A673 (cell line): Measurements from ENCODE around the gene THAP12. TPM values are rescaled to one million over a fixed set of nuclear protein-coding genes. Genes with fewer than 3 reads are reported as not detected.
"Not testable (repeated sequence)": the region's sequence is repeated elsewhere in the genome, so short reads cannot be mapped to it uniquely, and the experiment has no call there.

Source experiments
- BruUV-seq: library from RNA; stranded (reverse); fragments of 400-500 nt; replicated peaks from 2 replicates; lab custom pipeline; 2021; lab: Mats Ljungman, UMichigan
- CTCF ChIA-PET: fragments of 300-600 bp; sonication (Branson Sonifier 250); formaldehyde crosslinking; loops from one replicate; lab custom pipeline; 2022; ENCODE audit warnings: antibody characterized with exemption; lab: Charles Lee
- POLR2A ChIA-PET: fragments of 300-600 bp; sonication (Branson Sonifier 250); formaldehyde crosslinking; loops from one replicate; lab custom pipeline; 2022; ENCODE audit warnings: antibody characterized with exemption; ENCODE audit not compliant: low non-redundant PET; lab: Charles Lee
- DNase-seq: peaks from one replicate; pipeline ENCODE4 v3.0.0-alpha.2; 2015; ENCODE audit warnings: low spot score
- H3K27ac ChIP-seq: fragments of 200-600 bp; sonication (generic); 2 replicates; pipeline ENCODE4 v1.5.1; 2016; ENCODE audit warnings: mixed run types, low read depth, mild to moderate bottlenecking, mixed read lengths, antibody characterized with exemption, low read length; ENCODE audit not compliant: poor library complexity, severe bottlenecking
- H3K27me3 ChIP-seq: fragments of 200-600 bp; sonication (generic); replicated peaks from 2 replicates; pipeline ENCODE4 v1.6.1; 2017; ENCODE audit warnings: mixed run types, low read depth, mild to moderate bottlenecking, mixed read lengths, antibody characterized with exemption, low read length; ENCODE audit not compliant: insufficient read depth, poor library complexity
- H3K36me3 ChIP-seq: fragments of 200-600 bp; sonication (generic); 2 replicates; pipeline ENCODE4 v1.6.1; 2016; ENCODE audit warnings: mixed run types, mild to moderate bottlenecking, mixed read lengths, antibody characterized with exemption, low read length; ENCODE audit not compliant: insufficient read depth, poor library complexity, severe bottlenecking
- H3K4me1 ChIP-seq: fragments of 200-600 bp; sonication (generic); 2 replicates; pipeline ENCODE4 v1.6.1; 2017; ENCODE audit warnings: mixed run types, mild to moderate bottlenecking, mixed read lengths, antibody characterized with exemption, low read length; ENCODE audit not compliant: insufficient read depth, poor library complexity, severe bottlenecking
- H3K4me3 ChIP-seq: fragments of 200-600 bp; sonication (generic); 2 replicates; pipeline ENCODE4 v1.5.1; 2016; ENCODE audit warnings: low read depth, mixed run types, mild to moderate bottlenecking, mixed read lengths, low read length; ENCODE audit not compliant: poor library complexity, severe bottlenecking
- H3K9me3 ChIP-seq: fragments of 200-600 bp; sonication (generic); 2 replicates; pipeline ENCODE4 v1.6.1; 2016; ENCODE audit warnings: mixed run types, low read depth, mild to moderate bottlenecking, mixed read lengths, antibody characterized with exemption, low read length; ENCODE audit not compliant: poor library complexity, severe bottlenecking
- EZH2 ChIP-seq: fragments of 200-600 bp; sonication (generic); IDR thresholded peaks from 2 replicates; pipeline ENCODE4 v1.6.1; 2017; ENCODE audit warnings: borderline replicate concordance, low read depth, mild to moderate bottlenecking, mixed read lengths, antibody characterized with exemption, low read length; ENCODE audit not compliant: poor library complexity, severe bottlenecking
- intact Hi-C: fragments of 100-400 bp; cut with micrococcal nuclease; formaldehyde crosslinking; loops from one replicate; pipeline ENCODE4 v1.10.0; 2022; ENCODE audit not compliant: unreplicated experiment
- total RNA-seq: library from RNA; stranded (reverse); gene quantifications from 2 replicates; pipeline ENCODE4 v1.2.3, GENCODE V29; 2021
- TF ChIP-seq, protein P1 (sequence below): fragments of 300-800, 200-600 bp; sonication (generic); conservative IDR thresholded peaks from 2 replicates; pipeline ENCODE4 v1.5.1; 2017; ENCODE audit warnings: low read depth, mild to moderate bottlenecking, antibody characterized with exemption, low read length, moderate library complexity, mixed read lengths

THAP12 gene
- total RNA-seq, 1 experiment from 2014 or later, result 53.1 TPM

DNA sequence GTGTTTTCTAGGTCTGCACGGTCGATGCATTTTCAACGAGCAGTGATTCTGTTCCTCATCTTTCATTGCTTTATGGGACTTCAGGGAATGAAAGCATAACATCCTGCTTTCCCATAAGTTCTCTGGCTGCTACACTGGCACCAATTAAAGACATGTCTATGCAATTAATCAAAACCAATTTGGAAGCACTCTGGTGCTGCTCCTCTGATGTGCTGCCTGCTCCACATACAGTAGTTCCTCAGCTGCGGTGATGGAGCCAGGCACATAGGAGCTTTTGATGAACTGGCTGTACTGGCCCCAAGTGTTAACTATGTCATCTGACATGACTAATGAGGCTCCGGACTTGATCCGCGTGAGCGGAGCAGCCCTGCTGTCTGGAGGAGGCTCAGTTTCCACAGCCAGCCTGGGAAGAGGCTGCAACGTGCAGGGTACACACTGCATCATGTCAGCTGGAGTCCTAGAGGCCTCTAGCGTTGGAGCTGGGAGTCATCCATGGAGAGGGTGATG lies 30.0 kb upstream of the THAP12 start:
- BruUV-seq, result no TSS peak
- ChIA-PET CTCF (no interaction called here), POLR2A (no interaction called here)
- intact Hi-C loops, result no loop called here
- Histone ChIP-seq H3K27me3 (no peaks in the 10 kb centered on the region), H3K36me3 (no peaks in the 10 kb centered on the region), H3K4me1 (peaks cover 14% of the 10 kb centered on the region), H3K27ac (no peak overlapping the region), H3K9me3 (no peaks in the 10 kb centered on the region), H3K4me3 (no peak overlapping the region)
- TF ChIP-seq, protein P1, sequence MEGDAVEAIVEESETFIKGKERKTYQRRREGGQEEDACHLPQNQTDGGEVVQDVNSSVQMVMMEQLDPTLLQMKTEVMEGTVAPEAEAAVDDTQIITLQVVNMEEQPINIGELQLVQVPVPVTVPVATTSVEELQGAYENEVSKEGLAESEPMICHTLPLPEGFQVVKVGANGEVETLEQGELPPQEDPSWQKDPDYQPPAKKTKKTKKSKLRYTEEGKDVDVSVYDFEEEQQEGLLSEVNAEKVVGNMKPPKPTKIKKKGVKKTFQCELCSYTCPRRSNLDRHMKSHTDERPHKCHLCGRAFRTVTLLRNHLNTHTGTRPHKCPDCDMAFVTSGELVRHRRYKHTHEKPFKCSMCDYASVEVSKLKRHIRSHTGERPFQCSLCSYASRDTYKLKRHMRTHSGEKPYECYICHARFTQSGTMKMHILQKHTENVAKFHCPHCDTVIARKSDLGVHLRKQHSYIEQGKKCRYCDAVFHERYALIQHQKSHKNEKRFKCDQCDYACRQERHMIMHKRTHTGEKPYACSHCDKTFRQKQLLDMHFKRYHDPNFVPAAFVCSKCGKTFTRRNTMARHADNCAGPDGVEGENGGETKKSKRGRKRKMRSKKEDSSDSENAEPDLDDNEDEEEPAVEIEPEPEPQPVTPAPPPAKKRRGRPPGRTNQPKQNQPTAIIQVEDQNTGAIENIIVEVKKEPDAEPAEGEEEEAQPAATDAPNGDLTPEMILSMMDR, result no peak
- no peak for TF ChIP-seq EZH2
- no peak for DNase-seq

DNA sequence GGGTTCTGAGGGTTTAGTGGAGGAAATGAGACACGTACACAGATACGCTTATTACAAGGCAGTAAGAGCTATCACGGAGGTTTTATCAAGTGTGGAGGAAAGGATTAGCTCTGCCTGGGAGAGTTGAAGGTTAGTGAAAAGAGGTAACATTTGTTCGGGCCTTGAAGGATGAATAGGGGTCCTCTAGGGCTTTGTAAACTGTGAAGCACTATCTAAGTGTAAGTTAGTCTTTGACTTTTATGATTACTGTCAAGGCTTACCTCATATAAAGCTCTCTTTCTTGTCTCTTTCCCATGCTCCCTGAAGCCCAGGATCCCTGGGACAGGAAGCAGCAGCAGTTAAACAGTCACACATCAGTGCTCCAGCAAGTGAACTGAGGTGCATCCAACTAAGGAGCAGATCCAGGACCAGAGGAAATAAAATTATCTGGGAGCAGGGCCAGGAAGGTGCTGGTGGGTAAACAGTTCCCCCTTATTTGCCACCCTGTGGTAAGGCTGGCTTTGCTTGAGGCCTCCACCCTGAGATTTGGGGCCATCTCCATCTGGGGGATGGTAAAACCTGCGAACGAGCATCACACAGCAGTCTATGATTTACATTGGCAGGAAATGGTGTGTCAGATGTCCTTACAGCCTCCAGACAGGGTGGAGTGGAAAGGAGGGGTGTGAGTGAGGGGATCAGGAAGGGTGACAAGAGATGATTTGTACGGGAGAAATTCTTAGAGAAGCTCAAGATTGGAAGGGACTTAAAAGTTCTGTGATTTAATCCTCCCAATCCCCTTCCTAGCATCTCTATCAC lies 27.4 kb upstream of the THAP12 start:
- BruUV-seq, result no TSS peak
- CTCF ChIA-PET, result no interaction called here
- Histone ChIP-seq H3K4me3 (no peak overlapping the region), H3K4me1 (peaks cover 14% of the 10 kb centered on the region), H3K27me3 (no peaks in the 10 kb centered on the region), H3K27ac (peak overlapping the region; percentile 41), H3K36me3 (no peaks in the 10 kb centered on the region), H3K9me3 (no peaks in the 10 kb centered on the region)
- TF ChIP-seq, protein P1, result no peak
- no peak for TF ChIP-seq EZH2
- POLR2A ChIA-PET, result interaction anchor here (0.5 kb wide), 1 partner anchor 24 kb away, joined by 4 read pairs; no protein-coding TSS in a partner anchor
- intact Hi-C loops, result no loop called here
- peak; percentile 83 for DNase-seq

DNA sequence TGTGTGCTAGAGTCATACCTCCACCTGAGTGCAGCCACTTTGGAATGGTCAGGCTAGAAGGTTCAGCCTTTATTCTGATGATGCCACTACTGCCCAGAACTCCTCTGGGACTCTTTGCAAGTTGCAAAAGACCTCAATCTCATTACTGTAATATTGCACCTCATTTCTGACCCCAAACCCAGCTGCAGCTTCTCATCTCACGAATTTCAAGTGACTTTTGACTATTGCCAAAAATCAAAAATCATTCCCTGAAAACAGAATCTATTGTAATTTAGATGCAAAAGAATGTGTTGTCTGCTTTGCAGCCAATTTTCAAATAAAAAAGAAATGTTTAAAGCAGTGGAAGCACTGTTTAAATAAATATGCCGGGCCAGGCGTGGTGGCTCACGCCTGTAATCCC lies 25.4 kb upstream of the THAP12 start:
- TF ChIP-seq, protein P1, result no peak
- no peak for TF ChIP-seq EZH2
- H3K9me3 ChIP-seq, result no peaks in the 10 kb centered on the region
- no peaks in the 10 kb centered on the region for H3K36me3 ChIP-seq
- H3K4me3 ChIP-seq, result no peak overlapping the region
- ChIA-PET POLR2A (no interaction called here), CTCF (no interaction called here)
- no TSS peak for BruUV-seq
- DNase-seq, result no peak
- intact Hi-C loops, result no loop called here
- no peak overlapping the region for H3K27ac ChIP-seq
- H3K4me1 ChIP-seq, result peaks cover 14% of the 10 kb centered on the region
- H3K27me3 ChIP-seq, result no peaks in the 10 kb centered on the region

DNA sequence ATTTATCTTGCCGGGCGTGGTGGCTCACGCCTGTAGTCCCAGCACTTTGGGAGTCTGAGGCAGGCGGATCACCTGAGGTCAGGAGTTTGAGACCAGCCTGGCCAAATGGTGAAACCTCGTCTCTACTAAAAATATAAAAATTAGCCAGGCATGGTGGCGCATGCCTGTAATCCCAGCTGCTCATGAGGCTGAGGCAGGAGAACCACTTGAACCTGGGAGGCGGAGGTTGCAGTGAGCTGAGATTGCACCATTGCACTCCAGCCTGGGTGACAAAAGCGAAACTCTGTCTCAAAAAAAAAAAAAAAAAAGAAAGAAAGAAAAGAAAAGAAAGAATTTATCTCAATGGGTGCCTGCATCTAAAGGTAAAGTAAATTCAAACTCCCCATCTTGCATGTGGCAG lies 20.6 kb upstream of the THAP12 start:
- CTCF ChIA-PET, H3K36me3 ChIP-seq, BruUV-seq, DNase-seq, H3K27me3 ChIP-seq, POLR2A ChIA-PET, H3K27ac ChIP-seq, intact Hi-C loops, H3K9me3 ChIP-seq, H3K4me1 ChIP-seq, H3K4me3 ChIP-seq: not testable (repeated sequence)
